Activated CD4-positive, alpha-beta T cell treated with anti-CD3 and anti-CD28 coated beads for 24 hours (primary cell): ENCODE data around the gene CLDN20.
A peak's percentile ranks its signal among the peaks of the same experiment; 100 is the strongest.

Experiments
- DNase-seq, 2 donors: peaks; one replicate each; pipeline ENCODE4 v3.0.0-alpha.2; 2020; ENCODE audit warnings: low read depth in 2 of 2

The CLDN20 gene

DNA sequence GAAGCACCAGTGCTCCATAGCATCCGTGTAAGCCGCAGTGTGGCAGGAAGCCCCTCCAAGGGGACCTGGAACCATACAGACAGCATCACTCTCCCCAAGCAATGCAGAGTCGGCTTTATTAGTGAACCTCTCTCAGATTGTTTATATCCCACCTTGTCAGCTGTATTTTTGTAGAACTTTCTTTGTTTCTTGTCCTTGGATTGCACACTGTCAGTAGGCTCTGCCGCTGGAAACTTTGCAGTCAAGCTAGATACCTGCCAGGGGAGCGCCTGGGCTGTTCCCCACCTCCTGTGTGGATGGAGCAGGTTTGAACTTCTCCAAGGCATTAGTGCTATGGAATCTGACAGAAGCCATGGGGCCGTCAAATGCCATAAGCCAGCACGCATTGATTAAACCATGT is 18.6 kb upstream of the CLDN20 start:
- DNase-seq, result no peak

DNA sequence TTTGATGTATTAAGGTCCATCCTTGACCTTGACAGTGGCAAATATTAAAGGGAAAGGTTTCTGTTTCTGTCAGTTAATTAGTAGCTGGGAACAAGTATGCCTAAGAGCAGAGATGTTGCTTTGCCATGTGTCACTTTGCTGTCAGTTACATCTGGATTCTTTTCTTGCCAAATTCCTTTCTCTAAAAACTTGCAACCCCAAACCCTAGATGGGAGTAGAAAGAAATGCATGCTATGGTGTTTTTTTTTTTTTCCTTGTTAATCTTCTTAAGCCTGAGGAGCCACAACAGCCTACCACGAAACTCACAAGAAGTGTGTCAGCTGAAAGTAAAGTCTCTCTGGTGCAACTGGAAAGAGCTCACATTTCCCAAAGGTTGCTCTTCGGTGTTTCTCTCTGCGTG is 18.0 kb upstream of the CLDN20 start:
- DNase-seq, result no peak

- DNase-seq, result no peak
These were observed 17.0 kb upstream of the CLDN20 start for GRCh38 chr6:155246825-155247224.

DNA sequence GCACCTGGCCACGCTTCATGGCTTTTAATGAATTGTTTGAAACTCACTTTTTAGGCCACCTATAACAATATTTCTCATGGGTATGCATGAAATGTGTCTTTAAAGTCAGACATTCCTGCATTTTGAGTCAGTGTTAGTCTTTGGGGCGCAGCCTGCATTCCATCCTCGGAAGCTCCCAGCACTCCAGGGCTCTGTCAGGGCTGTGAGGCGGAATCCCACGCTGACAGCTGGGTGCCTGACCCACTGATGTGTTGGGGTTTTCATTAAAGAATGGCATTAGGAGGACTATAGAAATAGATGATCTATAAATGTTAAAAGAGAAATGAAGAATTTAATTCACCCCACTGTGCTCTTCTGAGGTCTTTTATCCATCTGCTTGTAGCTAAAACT is 16.2 kb upstream of the CLDN20 start:
- DNase-seq, result no peak

DNA sequence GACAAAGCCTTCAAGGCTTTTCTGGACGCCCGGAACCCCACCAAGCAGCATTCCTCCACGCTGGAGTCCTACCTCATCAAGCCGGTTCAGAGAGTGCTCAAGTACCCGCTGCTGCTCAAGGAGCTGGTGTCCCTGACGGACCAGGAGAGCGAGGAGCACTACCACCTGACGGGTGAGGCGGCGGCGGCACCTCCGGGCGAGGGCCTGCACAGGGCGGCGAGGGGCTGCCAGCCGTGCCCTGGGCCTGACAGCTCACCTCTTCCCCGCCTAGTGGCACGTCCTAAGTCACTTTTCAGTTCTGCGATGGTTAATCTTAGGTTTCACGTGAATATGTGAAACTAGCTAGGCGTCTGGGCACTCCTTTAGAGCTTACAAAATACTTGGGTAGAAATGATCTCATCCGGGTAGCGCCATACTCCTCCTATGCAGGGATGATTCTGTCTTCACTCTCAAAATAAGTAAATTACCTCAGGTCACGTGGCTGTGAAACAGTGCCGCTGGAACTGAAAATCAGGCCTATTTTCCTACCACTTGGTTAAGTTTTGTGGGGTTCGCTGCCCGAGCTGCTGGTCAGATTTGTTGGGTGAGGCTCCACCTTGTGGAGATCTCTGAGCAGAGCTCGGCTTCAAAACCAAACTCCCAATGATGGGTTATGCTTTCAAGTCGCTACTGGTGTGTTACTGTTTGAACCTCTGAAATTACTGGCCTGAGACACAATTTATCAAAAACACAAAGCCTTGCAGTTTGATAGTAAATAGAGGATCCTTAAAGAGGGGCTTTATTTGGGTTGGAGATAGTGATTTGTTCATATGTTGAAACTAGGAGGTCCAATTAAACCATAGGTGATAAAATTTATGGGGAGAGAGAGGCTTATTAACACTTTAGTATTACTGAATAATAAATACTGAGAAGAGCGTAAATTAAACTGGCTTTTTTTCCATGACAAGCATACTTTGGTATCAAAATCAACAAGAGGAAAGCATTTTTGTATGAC is 15.5 kb upstream of the CLDN20 start:
- DNase-seq, result no peak

- no peak for DNase-seq
These were observed 13.0 kb upstream of the CLDN20 start for GRCh38 chr6:155250701-155251381.

DNA sequence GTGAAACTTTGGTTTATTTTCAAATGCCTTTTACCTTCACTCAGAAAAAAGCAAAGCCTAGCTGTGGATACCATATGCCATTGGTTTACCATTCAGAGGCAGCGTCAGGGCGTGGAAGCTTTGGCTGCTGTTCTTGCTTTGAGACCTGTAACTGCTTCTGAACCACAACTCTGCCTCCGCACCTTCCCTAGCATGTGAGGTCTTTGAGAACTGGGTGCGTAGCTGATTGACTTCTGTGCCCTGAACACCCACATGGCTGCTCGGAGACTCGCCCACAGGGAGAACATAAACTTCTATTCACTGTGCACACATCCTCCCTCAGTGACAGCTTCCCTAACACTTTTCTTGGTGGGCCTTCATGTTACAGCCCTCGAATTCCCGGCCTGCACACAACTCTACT is 11.2 kb upstream of the CLDN20 start:
- DNase-seq, result no peak

DNA sequence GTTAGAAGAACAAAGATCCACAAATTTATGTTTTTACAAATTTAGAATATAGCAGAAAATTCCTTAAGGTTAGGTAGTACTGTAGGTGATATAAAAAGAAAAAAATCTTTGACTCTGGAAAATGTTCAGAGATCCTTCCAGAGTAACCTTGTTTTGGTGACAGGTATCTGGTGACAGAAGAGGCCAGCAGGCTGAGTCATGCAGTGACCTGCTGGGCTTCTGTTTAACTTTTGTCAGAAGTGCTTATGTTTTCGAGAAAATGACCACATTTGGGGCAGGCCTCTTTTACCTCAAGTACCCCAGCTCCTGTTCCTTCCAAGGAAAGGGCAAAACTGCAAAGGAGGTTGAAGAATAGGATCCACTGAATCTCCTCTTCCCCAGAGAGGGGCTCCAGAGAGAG is 10.5 kb upstream of the CLDN20 start:
- DNase-seq, result no peak

DNA sequence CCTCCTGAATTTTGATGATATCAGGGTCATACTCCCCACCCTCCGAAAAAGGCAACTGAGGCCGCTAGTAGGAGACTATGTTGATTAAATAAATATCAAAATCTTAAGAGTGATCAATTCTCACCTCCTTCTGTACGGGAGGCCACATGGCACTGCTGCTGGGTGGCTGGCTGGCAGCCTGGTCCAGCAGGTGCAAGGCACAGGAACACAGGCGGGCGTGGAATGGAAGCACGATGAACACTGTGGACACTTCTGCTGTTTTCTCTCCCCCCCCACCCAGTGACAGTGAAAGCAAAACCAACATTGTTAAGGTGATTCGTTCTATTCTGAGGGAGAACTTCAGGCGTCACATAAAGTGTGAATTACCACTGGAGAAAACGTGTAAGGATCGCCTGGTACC is 9.7 kb upstream of the CLDN20 start:
- no peak for DNase-seq

- no peak for DNase-seq
These were observed 7.6 kb upstream of the CLDN20 start for GRCh38 chr6:155256122-155256795.

DNA sequence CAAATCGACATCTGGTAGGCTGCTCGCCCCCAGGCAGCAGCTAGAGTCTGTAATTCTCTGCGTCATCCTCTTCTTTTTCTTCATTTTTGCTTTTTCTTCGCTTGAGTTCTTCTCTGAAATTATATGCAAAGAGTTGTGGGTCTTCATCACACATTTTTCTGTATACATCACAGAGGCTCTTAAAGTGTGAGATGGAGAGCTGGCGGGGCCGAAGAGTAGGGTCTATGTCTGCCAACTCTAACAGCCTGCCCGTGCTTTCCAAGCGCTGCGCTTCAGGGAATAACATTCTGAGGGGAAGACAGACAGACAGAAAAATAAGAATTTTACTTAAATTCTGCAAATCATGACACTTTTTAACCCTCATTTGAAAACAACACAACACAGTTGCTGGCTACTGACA is 6.0 kb upstream of the CLDN20 start:
- DNase-seq, result no peak

- DNase-seq, result no peak
These were observed 4.6 kb upstream of the CLDN20 start for GRCh38 chr6:155259204-155259603.

GRCh38 chr6:155259897-155260296 is 3.9 kb upstream of the CLDN20 start:
- DNase-seq, result no peak

GRCh38 chr6:155260686-155261085 is 3.1 kb upstream of the CLDN20 start:
- no peak for DNase-seq

DNA sequence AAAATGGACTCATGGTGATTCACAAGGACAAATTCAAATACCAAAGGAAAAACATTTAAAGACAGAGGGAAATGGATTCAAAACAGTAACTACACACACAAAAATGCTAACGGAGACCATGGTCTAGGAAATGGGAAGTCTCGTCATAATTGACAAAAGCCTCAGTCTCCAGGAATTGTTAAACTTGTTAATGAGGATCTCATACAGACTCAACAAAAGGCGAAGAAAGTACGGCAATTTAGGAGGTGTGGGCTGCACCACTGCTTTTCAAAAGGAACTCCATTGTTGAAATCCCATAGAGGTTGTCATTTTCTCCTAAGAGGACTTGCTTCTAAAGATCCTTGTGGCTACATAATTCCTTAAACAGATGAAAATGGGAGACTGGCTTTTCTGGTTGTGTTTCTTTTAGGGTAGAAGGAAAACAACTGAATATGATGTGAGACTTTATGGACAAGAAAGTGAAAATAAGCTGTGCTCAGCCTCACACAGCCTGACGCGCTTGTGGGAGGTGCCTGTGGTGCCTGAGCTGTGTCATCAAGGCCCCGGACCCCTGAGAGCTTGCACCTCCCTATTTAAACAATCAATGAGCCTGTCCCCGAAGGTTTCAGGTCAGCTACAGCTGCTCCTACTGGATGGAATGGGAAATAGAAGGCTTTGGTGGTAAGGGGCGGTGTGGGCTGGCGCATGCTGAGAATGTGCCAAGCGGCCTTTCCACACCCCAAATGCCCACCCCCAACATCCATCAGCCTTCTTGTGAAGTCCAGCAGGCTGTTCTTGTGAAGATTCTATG is 2.5 kb upstream of the CLDN20 start:
- no peak for DNase-seq

- DNase-seq, result no peak
These were observed 1.2 kb upstream of the CLDN20 start for GRCh38 chr6:155262655-155263054.

DNA sequence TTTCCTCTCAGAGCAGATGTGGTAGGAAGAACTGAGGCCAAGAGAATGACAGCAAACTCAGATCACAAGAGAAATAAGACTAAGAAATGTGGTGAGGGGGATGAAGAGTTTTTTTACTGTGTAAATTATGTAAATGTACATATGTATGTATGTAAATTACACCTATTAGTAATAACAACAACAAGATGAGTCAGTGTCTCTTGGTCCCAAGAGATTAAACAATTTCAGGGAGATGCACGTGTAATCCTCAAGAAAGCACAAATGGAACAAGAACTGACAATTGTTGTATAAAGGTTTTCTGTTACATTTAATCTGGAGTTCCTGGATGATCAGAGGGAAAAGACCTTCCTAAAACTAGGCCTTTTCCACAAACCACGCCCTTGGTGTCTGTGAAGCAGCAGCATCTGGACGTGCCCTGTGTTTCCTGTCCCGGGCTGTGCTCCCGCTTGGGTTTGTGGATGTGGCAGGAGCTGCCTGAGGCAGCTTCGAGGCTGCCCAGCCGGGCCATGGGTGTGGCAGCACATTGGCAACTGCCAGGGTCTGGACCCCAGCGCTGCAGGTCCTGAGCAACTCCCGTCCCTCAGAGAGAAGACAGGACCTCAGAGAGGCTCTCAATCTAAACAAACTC is 994 bp downstream of the CLDN20 start:
- DNase-seq, result no peak

DNA sequence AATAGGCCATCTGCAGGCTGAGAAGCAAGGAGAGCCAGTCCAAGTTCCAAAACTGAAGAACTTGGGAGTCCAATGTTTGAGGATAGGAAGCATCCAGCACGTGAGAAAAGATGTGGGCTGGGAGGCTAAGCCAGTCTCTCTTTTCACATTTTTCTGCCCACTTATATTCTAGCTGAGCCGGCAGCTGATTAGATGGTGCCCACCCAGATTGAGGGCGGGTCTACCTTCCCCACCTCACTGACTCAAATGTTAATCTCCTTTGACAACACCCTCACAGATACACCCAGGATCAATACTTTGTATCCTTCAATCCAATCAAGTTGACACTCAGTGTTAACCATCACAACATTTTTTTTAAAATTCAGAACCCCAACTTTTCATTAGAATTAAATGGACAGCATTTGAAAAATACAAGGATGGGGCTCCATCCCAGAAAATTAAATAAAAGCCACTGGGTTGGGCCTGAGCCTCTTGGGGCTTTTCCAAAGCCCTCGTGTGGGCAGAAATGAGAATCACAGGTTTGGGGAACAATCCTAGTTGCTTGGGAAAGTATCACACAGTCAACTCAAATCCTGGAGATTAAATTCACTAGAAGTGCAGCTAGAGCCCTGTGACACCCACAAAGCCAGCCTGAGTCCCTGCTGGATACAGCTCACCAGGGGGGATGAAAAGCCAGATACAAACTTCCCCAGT is 2.2 kb downstream of the CLDN20 start:
- DNase-seq, result no peak

DNA sequence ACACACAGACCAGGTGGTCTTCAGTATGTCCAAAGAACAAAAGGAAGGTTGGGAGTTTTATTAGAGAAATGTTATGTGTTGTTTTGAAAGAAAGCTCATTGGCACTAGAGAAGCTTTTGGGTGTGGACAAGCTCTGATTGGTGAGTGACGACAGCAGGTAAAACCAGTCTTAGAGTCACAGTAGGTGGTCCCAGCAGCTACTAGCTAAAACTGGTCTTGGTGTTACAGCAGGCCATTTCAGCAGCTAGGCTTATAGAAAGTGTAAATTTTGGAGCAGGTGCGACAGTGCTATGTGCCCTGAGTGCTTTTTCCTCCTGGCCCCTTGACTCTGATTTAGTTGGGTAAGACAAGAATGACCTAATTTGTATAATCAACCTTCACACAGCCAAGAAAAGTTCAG is 3.6 kb downstream of the CLDN20 start:
- no peak for DNase-seq

DNA sequence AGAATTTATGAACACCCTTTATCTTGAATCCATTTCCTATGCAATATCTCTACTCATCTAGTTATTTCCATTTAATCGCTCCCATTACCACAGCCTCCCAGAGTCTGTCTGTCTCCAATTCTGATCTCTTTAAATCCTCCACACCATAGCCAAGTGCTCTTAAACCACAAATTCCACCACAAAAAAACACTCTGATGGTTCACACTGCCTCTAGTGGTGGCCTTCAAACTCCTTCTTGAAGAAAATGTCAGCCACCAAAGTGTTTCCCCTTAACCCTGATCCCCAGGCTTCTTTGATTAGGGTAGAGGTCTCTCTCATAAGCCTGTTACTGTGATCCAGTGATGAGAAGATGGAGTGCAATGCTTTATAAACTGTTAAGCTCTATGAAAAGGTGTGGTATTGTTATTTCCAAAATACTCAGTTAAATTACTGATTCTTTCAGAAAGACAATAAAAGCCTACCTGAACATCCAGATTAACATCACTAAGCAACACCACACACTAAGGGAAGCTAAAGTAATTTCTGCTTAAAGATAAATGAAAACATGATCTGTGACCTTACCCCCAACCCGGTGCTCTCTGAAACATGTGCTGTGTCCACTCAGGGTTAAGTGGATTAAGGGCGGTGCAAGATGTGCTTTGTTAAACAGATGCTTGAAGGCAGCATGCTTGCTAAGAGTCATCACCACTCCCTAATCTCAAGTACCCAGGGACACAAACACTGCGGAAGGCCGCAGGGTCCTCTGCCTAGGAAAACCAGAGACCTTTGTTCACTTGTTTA is 4.5 kb downstream of the CLDN20 start:
- DNase-seq, result peak in 1 of 2 donors; percentile 7
